ENCODE results near the gene SCAF11.

DNA sequence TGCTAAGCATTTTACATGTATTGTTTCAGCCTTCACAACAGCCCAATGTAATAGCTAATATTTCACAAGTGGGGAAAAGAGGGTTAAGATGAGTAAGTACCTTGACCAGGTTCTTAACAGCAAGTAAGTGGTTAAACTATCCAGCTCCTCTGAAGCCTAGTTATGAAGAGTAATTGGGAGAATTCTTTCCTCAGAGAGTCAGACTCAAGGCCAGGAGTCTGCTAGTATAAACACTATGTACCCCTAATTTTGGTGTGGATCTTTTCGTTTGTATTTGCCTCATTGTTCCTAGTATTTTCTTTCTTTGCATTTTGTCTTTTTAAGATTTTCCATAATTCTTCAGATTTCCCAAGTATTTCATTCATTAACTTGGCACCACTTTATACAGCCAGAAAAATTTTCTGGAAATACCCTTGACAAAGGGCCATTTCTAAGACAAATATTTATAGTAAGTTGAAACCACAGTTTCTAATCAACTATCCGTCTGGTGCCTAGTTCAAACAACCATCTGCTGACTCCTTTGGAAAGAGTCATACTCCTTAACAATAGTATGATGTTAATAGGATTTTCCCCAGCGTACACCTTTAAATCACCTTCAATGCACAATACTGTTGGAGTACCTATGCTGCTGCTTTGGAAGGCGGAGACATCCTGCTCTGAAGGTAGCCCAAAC lies 81.2 kb downstream of the SCAF11 start:
- TF ChIP-seq, protein P1, sequence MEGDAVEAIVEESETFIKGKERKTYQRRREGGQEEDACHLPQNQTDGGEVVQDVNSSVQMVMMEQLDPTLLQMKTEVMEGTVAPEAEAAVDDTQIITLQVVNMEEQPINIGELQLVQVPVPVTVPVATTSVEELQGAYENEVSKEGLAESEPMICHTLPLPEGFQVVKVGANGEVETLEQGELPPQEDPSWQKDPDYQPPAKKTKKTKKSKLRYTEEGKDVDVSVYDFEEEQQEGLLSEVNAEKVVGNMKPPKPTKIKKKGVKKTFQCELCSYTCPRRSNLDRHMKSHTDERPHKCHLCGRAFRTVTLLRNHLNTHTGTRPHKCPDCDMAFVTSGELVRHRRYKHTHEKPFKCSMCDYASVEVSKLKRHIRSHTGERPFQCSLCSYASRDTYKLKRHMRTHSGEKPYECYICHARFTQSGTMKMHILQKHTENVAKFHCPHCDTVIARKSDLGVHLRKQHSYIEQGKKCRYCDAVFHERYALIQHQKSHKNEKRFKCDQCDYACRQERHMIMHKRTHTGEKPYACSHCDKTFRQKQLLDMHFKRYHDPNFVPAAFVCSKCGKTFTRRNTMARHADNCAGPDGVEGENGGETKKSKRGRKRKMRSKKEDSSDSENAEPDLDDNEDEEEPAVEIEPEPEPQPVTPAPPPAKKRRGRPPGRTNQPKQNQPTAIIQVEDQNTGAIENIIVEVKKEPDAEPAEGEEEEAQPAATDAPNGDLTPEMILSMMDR (conservative IDR thresholded peaks at IDR 0.05; ENCODE audit: low read depth, low read length), result no peak
- TF ChIP-seq EZH2phosphoT487 (IDR thresholded peaks at IDR 0.05; ENCODE audit: borderline replicate concordance, low read length) (no peak), EZH2 (IDR thresholded peaks at IDR 0.05; ENCODE audit: low read length, unreplicated experiment) (no peak)
